Upper lobe of right lung (tissue), 1 donor: Measurements from ENCODE around the gene DNAJC17. TPM values are rescaled to one million over a fixed set of nuclear protein-coding genes. Genes with fewer than 3 reads are reported as not detected.

Experiments
- ATAC-seq: fragments of 200-7000 bp; cut with Tn5 transposase; one replicate; pipeline ENCODE4 v1.9.1; 2020; ENCODE audit warnings: mild to moderate bottlenecking, moderate library complexity
- DNase-seq: peaks from one replicate; pipeline ENCODE4 v3.0.0-alpha.2; 2020
- H3K27ac ChIP-seq: fragments of 200-600 bp; one replicate; pipeline ENCODE4 v1.8.0; 2022
- H3K27me3 ChIP-seq: fragments of 200-600 bp; one replicate; pipeline ENCODE4 v1.8.0; 2022; ENCODE audit warnings: mild to moderate bottlenecking
- H3K36me3 ChIP-seq: fragments of 200-600 bp; one replicate; pipeline ENCODE4 v1.8.0; 2022
- H3K4me1 ChIP-seq: fragments of 200-600 bp; one replicate; pipeline ENCODE4 v1.8.0; 2022
- H3K4me3 ChIP-seq: fragments of 200-600 bp; one replicate; pipeline ENCODE4 v1.8.0; 2022; ENCODE audit warnings: mild to moderate bottlenecking
- H3K9me3 ChIP-seq: fragments of 200-600 bp; one replicate; pipeline ENCODE4 v1.8.0; 2022
- intact Hi-C: fragments of 100-400 bp; cut with DNase I; formaldehyde crosslinking; loops from one replicate; pipeline ENCODE4 v1.11.0; 2022
- total RNA-seq: library from RNA; stranded (reverse); fragmentation: NEBNext Ultra II Directional; extraction: Animal tissue kit (Norgen Biotek cat#: 25700); gene quantifications from one replicate; pipeline ENCODE4 v1.2.1, GENCODE V29; 2021
- TF ChIP-seq, protein P1 (sequence below): fragments of 200-600 bp; IDR thresholded peaks from one replicate; pipeline ENCODE4 v1.8.0; 2022; ENCODE audit warnings: antibody characterized with exemption
- donor health status: DM: no; HTN: yes; CAD: no; lungs with severe emphysema.

The DNAJC17 gene
- total RNA-seq, 1 donor from 2014 or later = 30.7 TPM

DNA sequence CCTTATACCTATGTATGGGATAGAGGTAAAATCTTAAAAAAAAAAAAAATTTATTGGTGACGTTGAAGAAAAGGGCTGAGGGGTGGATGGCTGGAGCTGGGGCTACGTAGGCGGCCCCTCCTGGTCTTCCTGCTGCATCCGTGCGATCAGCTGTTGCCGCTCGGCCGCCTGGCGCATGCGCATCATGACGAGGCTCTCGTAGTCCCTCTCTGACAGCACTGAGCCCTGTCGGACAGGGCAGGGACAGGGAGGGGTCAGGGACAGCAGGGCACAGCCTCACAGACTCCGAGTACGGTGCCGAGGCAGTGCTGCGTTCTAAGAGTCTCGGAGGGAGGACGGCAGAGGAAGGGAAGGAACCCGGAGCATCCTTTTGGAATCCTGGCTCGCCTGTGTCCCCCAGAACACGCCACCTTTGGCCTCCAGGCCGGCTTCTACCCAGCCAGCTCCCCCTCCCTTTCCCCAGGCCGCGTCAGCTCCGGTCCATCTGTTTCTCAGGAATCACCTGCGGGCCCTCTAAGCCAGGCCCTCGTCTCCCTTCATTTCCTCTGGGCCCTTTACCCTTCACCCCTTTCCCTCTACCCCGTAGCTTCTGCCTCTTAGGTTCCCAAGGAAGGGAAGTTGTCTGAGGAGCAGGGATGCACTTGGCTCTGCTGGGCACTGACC is 39.3 kb downstream of the DNAJC17 start:
- H3K4me3 ChIP-seq = no peak overlapping the region
- H3K27me3 ChIP-seq = no peaks in the 10 kb centered on the region
- DNase-seq (no peak), ATAC-seq (no peak)
- intact Hi-C loops = no loop called here
- no peak overlapping the region for H3K27ac ChIP-seq
- H3K36me3 ChIP-seq = peaks cover 19% of the 10 kb centered on the region
- H3K4me1 ChIP-seq = peaks cover 46% of the 10 kb centered on the region
- no peaks in the 10 kb centered on the region for H3K9me3 ChIP-seq
- TF ChIP-seq, protein P1, sequence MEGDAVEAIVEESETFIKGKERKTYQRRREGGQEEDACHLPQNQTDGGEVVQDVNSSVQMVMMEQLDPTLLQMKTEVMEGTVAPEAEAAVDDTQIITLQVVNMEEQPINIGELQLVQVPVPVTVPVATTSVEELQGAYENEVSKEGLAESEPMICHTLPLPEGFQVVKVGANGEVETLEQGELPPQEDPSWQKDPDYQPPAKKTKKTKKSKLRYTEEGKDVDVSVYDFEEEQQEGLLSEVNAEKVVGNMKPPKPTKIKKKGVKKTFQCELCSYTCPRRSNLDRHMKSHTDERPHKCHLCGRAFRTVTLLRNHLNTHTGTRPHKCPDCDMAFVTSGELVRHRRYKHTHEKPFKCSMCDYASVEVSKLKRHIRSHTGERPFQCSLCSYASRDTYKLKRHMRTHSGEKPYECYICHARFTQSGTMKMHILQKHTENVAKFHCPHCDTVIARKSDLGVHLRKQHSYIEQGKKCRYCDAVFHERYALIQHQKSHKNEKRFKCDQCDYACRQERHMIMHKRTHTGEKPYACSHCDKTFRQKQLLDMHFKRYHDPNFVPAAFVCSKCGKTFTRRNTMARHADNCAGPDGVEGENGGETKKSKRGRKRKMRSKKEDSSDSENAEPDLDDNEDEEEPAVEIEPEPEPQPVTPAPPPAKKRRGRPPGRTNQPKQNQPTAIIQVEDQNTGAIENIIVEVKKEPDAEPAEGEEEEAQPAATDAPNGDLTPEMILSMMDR = no peak

GRCh38 chr15:40766906-40767837 is 40.1 kb downstream of the DNAJC17 start:
- intact Hi-C loops = no loop called here
- Histone ChIP-seq H3K4me1 (peaks cover 51% of the 10 kb centered on the region), H3K36me3 (peaks cover 14% of the 10 kb centered on the region), H3K9me3 (no peaks in the 10 kb centered on the region), H3K27me3 (no peaks in the 10 kb centered on the region), H3K4me3 (no peak overlapping the region), H3K27ac (no peak overlapping the region)
- DNase-seq (no peak), ATAC-seq (no peak)
- TF ChIP-seq, protein P1 = no peak

- Histone ChIP-seq H3K4me3 (no peak overlapping the region), H3K9me3 (no peaks in the 10 kb centered on the region), H3K36me3 (peaks cover 13% of the 10 kb centered on the region), H3K4me1 (peaks cover 51% of the 10 kb centered on the region), H3K27me3 (no peaks in the 10 kb centered on the region), H3K27ac (no peak overlapping the region)
- DNase-seq (no peak), ATAC-seq (no peak)
- TF ChIP-seq, protein P1 = no peak
- intact Hi-C loops = no loop called here
These were observed 41.0 kb downstream of the DNAJC17 start for GRCh38 chr15:40766194-40766815.

DNA sequence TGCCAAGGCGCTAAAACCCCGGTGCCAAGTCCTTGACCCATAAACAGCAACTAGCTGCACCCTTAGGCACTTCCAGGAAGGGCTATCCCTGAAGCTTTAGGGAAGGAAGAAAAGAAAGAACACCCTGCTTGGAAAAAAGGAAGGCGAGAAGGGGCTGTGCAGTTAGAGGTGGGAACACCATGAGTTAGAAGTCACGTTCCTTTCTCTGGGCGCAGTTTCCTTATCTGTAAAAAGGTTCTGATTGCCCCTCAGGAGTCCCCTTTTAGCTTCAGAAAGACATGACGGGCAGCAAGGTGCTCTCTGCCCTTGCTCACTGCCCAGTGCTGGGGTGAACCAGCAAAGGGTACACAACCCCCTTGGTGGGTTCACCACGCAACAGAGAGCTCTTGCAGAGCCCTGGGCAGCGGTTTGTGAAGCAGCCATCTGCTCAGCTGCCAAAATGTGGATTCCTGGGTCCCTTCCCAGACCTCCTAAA is 42.6 kb downstream of the DNAJC17 start:
- Histone ChIP-seq H3K4me3 (peak overlapping the region; percentile 69), H3K4me1 (peaks cover 46% of the 10 kb centered on the region), H3K27me3 (no peaks in the 10 kb centered on the region), H3K9me3 (no peaks in the 10 kb centered on the region), H3K36me3 (peaks cover 13% of the 10 kb centered on the region), H3K27ac (peak overlapping the region; percentile 85)
- TF ChIP-seq, protein P1 = no peak
- ATAC-seq = no peak
- no peak for DNase-seq
- intact Hi-C loops = no loop called here

DNA sequence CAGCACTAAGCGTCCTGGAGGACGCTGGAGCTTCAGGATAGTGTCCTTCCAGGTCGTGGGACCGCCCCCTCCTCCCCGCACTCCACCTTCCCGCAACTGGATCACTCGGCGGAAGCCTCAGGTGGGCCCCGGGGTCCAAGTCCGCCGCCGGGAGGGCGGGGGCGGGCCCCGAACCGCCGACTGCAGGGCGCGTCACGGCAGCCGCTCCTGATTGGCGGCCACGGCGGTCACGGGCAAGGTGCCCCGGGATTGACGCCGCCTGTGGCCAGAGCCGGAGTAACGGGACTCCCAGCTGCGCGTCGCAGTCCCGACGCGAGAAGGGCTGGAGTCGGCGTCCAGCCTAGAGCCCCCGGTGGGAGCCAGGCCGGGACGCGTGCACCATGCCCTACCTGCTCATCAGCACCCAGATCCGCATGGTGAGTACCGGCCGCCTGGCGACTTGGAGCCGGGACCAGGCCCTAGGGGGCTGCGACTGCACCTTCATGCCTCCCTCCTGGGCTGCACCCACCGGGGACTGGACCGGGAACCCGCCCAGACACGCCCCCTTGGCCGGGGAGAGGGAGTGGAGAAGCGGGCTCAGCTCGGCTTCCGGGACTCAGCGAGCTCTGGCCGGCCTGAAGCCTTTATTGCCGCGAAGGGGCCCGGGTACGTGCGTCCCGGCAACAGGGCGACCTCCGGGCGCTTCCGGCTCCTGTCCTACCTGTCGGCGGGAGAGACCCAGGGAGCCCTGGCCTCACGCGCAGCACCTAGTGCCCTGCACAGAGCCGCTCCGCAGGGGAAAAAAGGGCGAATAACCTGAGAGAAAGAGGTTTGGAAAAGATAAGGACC is 43.3 kb downstream of the DNAJC17 start, which contains the start of gene GCHFR:
Gene GCHFR, plus strand, starts transcription at position 268 of the 828 bp plus-strand sequence. Its CDS starts 113 bp downstream, at position 381.
- DNase-seq (peak; percentile 94), ATAC-seq (peak; percentile 87)
- Histone ChIP-seq H3K4me1 (peaks cover 40% of the 10 kb centered on the region), H3K9me3 (no peaks in the 10 kb centered on the region), H3K27ac (peak within 1 kb of the TSS; percentile 85), H3K4me3 (peak within 1 kb of the TSS; percentile 69), H3K27me3 (no peaks in the 10 kb centered on the region), H3K36me3 (peaks cover 13% of the 10 kb centered on the region)
- TF ChIP-seq, protein P1 = peak; percentile 49
- intact Hi-C loops = no loop called here
